GM19455 (cell line): ENCODE results near the gene ZNF865.
"Not testable (repeated sequence)": the region's sequence is repeated elsewhere in the genome, so short reads cannot be mapped to it uniquely, and the experiment has no call there.

Experiments used
- ATAC-seq: cut with Tn5 transposase; IDR thresholded peaks from one replicate; pipeline ENCODE4 v1.9.1; 2021; ENCODE audit not compliant: unreplicated experiment

Gene ZNF865

GRCh38 chr19:55605637-55606470 lies at the start of gene ZNF865:
Gene ZNF865, plus strand, starts transcription at chr19:55605647. Its CDS starts 7,972 bp downstream, at chr19:55613619.
- peak; percentile 25 for ATAC-seq

- ATAC-seq = no peak
Measured at GRCh38 chr19:55559684-55560083, 45.8 kb upstream of the ZNF865 start.

DNA sequence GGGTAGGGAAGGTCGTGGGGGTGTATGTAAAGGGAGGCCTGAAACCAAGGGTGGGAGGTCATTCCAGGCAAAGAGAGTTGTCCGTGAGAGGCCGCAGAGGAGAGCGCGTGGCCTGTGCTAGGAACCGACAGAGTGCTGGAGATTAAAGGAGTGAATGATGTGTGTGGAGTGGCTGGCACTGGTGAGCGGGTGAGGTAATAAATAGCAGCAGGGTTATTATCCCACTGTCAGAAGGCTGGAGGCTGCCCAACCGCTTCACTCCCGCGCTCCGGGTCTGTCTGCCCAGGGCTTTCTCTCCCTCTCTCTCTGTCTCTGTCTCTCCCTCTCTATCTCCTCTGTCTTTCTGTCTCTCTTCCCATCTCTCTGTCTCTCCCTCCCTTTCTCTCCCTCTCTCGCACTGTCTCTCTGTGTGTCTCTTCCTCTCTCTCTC lies 42.2 kb upstream of the ZNF865 start:
- ATAC-seq = no peak

DNA sequence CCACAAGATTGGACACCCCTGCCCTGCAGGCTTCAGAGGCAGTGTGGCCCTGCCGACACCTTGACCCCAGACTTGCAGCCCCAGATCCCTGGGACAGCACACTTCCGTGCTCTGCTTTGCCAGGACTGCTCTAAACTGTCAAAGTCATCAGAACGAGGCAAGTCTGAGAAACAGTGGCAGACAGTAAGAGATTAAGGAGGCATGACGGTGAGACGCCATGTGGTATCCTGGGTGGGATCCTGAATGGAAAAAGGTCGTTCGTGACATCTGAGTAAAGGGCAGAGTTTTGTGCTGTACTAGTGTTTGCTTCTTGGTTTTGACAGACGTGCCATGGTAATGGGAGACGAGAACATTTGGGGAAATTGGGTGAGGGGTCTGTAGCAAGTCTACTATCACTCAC lies 38.6 kb upstream of the ZNF865 start:
- ATAC-seq = no peak

- no peak for ATAC-seq
Measured at GRCh38 chr19:55567708-55568328, 37.6 kb upstream of the ZNF865 start.

GRCh38 chr19:55569477-55569876 lies 36.0 kb upstream of the ZNF865 start:
- not testable (repeated sequence) for ATAC-seq

DNA sequence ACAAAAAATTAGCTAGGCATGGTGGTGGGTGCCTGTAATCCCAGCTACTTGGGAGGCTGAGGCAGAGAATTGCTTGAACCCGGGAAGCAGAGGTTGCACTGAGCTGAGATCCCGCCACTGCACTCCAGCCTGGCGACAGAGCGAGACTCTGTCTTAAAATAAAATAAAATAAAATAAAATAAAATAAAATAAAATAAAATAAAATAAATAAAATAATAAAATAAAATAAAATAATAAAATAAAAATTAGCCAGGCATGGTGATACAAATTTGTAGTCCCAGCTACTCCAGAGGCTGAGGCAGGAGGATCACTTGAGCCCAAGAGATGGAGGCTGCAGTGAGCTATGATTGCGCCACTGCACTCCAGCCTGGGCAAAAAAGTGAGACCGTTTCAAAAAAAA lies 31.5 kb upstream of the ZNF865 start:
- ATAC-seq = not testable (repeated sequence)

- no peak for ATAC-seq
Measured at GRCh38 chr19:55576746-55577145, 28.7 kb upstream of the ZNF865 start.

GRCh38 chr19:55578031-55578760 lies 27.3 kb upstream of the ZNF865 start:
- ATAC-seq = no peak

- ATAC-seq = no peak
Measured at GRCh38 chr19:55578761-55579747, 26.4 kb upstream of the ZNF865 start.

DNA sequence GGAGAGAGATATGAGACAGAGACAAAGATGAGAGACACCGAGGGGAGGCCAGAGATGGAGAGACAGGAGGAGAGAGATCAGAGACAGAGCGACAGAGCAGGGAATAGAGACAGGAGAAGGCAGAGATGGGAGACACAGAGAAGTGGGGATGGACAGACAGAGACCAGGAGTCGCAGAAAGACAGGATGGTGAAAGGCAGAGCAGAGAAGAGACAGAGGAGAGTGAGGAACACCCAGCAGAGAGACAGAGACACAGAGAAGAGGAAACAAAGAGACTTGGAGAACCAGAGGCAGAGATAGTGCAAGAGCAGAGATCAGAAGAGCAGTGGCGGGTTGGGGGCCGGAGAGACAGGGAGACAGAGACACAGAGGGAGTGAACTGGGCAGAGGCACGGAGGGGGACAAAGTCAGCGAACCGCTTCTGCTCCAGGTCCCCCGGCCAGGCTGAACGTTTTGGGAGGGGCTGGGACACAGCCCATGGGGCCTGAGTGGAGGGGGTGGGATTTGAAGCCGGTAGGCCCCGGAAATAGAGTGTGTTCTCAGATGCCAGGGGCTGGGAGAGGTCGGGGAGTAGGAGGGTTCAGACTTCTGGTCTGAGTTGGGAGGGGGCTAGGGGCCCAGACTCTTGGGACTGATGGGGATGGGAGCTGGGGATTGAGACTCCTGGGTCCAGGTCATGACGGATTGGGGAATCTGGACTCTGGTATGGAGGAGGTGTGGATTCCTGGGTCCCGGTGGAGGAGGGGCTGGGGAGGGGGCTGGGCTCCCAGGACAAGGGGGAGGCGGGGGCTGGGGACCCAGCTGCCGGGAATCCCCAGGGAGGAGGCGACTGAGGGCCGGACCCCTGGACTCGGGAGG lies 25.5 kb upstream of the ZNF865 start:
- no peak for ATAC-seq

GRCh38 chr19:55580628-55581144 lies 24.8 kb upstream of the ZNF865 start, which contains the start of gene ZNF579:
Gene ZNF579, minus strand, starts transcription at chr19:55580848. Its CDS starts 1,209 bp downstream, at chr19:55579639.
- ATAC-seq = no peak

GRCh38 chr19:55581145-55581822 lies 24.2 kb upstream of the ZNF865 start:
- no peak for ATAC-seq

DNA sequence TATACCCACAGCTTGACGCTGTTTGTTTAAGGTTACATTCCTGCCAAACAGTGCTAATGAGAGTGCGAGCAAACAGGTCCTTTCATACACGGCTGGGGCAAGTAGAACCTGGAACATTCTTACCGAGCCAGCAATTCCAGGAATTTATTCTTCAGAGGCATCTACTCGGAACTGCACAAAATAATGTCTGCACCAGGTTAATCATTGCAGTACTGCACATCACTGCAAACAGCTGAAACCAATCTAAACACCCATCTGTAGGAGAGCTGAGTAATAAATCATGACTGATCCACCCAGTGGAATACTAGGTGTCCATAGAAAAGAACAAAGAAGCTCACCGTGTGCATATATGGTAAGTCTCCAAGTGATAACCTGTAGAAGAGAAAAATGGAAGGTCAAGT lies 23.6 kb upstream of the ZNF865 start:
- no peak for ATAC-seq

DNA sequence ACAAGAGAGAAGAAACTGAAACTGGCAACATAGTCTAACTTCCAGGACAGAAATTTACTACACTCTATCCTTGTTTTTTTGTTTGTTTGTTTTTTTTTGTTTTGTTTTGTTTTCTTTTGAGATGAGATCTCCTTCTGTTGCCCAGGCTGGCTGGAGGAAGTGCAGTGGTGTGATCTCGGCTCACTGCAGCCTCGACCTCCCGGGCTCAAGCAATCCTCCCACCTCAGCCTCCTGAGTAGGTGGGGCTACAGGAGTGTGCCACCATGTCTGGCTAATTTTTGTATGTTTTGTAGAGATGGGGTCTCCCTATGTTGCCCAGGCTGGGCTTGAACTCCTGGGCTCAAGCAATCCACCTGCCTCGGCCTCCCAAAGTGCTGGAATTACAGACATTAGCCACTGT lies 23.2 kb upstream of the ZNF865 start:
- not testable (repeated sequence) for ATAC-seq

- not testable (repeated sequence) for ATAC-seq
Measured at GRCh38 chr19:55583897-55584296, 21.6 kb upstream of the ZNF865 start.

GRCh38 chr19:55584871-55585270 lies 20.6 kb upstream of the ZNF865 start:
- ATAC-seq = no peak

DNA sequence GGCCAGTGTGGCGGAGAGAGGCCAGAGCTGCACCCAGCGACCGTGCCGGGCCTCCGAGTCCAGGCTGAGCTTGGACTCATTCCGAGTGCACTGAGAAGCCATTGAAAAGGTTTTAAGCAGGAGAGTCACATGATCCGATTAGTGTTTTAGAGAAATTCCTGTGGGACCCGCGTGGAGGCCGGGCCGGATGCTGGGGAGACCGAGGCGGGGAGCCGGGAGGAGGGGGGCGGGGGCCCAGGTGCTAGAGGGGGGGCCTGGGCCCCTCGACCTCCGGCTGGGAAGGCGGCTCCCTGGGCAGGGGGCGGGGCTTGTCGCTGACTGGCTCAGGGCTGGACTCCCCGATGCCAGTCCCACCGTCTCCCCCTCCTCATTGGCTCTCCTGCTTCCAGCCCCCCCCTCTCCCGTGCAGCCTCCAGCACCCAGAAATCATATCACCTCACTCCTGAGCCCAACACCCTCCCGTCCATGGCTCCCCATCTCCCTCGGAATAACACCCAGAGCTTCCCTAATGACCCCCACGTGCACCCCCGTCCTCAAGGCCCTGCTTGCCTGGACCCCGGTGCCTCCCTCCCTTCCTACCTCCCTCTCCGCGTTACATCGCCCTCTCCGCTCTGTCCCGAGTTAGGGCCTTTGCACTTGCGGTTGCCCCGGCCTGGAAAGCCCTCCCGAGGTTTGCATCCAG lies 19.6 kb upstream of the ZNF865 start:
- no peak for ATAC-seq
